D721Med (cell line): Measurements from ENCODE around the gene SEMA5B.

Experiments
- DNase-seq: peaks from one replicate; pipeline ENCODE4 v3.0.0; 2011; ENCODE audit warnings: low spot score; ENCODE audit not compliant: insufficient read length
- FAIRE-seq: peaks from 2 replicates; lab custom pipeline; 2011; peaks lifted over from hg19 to GRCh38; lab: Jason Lieb, UNC
- TF ChIP-seq, protein P1 (sequence below): IDR thresholded peaks from 2 replicates; pipeline ENCODE4 v1.5.1; 2012; ENCODE audit warnings: mild to moderate bottlenecking, control low read depth; ENCODE audit not compliant: insufficient read depth; ENCODE audit errors: missing control alignments

The SEMA5B gene

DNA sequence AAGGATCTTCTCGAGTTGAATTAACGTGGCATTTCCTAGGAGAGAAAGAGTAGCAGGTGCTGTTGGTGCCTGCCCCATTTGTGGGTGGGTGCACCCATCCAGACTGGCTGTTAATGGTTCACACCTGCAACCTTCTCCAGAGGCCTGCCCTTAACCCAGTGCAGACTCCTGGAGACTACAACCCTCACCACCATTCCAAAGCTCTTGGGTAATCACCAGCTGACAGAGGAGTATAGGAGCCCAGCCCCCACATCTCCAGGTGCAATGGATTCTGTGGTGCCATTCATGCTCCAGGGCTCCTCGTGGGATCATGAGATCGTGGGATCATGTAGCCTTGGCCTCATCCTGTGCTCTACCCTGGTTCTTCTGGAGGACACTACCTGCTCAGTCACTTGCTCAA lies 60.2 kb downstream of the SEMA5B start:
- DNase-seq: no peak
- TF ChIP-seq, protein P1, sequence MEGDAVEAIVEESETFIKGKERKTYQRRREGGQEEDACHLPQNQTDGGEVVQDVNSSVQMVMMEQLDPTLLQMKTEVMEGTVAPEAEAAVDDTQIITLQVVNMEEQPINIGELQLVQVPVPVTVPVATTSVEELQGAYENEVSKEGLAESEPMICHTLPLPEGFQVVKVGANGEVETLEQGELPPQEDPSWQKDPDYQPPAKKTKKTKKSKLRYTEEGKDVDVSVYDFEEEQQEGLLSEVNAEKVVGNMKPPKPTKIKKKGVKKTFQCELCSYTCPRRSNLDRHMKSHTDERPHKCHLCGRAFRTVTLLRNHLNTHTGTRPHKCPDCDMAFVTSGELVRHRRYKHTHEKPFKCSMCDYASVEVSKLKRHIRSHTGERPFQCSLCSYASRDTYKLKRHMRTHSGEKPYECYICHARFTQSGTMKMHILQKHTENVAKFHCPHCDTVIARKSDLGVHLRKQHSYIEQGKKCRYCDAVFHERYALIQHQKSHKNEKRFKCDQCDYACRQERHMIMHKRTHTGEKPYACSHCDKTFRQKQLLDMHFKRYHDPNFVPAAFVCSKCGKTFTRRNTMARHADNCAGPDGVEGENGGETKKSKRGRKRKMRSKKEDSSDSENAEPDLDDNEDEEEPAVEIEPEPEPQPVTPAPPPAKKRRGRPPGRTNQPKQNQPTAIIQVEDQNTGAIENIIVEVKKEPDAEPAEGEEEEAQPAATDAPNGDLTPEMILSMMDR: no peak
- no peak for FAIRE-seq

DNA sequence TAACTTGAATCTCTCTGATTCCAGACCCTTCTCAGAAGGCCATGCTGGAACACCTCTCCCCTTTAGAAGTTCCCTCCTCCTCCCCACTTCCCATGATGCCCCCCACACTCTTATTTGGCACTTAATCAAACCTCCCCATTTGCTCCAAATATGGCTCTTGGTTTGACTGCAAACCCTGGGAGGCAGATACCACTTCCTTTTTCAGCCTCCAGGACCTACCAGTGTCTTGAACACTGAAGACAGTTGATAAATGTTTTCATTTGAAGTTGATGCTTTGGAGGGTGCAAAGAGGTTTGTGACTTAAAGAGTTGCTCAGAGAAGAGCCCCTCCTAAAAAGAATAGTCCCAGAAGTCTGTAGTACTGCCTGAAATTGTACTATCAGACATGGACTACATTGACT lies 61.5 kb downstream of the SEMA5B start:
- FAIRE-seq (no peak), DNase-seq (no peak)
- TF ChIP-seq, protein P1: no peak

DNA sequence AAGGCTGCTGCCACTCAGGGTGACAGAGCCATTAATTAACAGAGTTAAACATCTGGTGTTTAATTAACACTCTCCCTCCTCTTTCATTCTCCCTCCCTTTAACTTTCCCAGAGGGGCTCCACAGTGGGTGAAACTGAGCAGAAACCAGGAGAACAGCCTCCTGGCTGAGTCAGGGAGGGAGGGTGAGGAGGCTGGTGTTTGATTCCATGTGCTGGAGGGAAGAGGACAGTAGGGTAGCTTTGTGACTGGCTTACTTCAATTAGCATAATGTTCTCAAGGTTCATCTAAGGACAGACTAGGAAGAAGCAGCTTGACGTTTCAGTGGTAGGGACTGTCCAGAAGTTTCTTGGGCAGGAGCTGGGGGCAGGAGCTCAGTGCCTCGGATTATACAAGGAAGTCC lies 62.8 kb downstream of the SEMA5B start:
- FAIRE-seq: no peak
- no peak for DNase-seq
- TF ChIP-seq, protein P1: no peak

GRCh38 chr3:122962149-122962548 lies 65.4 kb downstream of the SEMA5B start:
- FAIRE-seq: no peak
- no peak for DNase-seq
- TF ChIP-seq, protein P1: no peak

DNA sequence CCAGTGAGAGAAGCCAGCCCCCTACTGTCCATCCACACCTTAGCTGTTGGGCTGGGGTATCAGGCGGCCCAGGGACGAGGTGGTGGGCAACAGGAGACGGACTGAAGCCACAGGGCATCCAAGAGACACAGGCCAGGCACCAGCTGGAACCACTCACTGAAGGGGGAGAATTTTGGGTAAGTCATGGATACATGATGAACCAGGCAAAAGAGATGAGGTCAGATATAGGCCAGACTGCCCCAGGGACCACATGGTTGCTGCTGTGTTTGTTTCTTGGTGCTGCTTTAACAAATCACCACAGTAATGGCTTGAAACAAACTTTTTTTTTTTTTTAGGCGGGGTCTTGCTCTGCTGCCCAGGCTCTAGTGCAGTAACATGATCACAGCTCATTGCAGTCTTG lies 66.4 kb downstream of the SEMA5B start:
- TF ChIP-seq, protein P1: no peak
- FAIRE-seq (no peak), DNase-seq (no peak)

DNA sequence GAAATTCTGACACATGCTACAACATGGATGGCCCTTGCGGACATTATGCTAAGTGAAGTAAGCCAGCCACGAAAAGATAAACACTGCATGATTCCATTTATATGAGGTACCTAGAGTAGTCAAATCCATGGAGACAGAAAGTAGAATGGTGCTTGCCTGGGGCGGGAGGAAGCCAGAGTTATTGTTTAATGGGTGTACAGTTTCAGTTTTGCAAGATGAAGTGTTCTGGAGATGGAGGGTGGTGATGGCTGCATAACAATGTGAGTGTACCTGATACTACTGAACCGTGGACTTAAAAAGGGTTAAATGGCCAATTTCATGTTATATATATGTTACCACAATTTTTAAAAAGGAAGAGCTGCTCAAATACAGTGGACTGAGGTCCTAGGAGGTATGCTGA lies 66.9 kb downstream of the SEMA5B start:
- no peak for DNase-seq
- TF ChIP-seq, protein P1: no peak
- no peak for FAIRE-seq

DNA sequence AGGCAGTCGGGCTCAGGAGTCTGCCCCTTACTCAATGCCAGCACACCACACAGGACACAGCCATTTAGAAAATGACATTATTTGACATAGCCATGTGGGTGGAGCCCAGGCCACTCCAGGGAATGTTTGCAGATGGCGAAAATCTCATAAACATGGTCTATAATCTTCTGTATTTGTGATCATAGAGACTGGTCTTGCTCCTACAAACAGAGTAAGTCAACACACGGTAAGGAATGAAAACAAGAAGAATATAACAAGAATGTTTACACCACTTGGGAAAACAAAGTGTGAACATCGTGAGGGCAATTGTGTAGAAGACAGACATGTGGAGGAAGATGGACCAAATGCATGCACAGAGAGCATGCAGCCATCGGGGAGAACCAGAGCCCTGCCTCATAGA lies 68.2 kb downstream of the SEMA5B start:
- TF ChIP-seq, protein P1: no peak
- no peak for FAIRE-seq
- no peak for DNase-seq
